ENCODE results near the gene MUC5AC. TPM values are rescaled to one million over a fixed set of nuclear protein-coding genes. Genes with fewer than 3 reads are reported as not detected.

MUC5AC gene
- total and polyA plus RNA-seq, 4 donors = 0.02 TPM; not detected in 3

DNA sequence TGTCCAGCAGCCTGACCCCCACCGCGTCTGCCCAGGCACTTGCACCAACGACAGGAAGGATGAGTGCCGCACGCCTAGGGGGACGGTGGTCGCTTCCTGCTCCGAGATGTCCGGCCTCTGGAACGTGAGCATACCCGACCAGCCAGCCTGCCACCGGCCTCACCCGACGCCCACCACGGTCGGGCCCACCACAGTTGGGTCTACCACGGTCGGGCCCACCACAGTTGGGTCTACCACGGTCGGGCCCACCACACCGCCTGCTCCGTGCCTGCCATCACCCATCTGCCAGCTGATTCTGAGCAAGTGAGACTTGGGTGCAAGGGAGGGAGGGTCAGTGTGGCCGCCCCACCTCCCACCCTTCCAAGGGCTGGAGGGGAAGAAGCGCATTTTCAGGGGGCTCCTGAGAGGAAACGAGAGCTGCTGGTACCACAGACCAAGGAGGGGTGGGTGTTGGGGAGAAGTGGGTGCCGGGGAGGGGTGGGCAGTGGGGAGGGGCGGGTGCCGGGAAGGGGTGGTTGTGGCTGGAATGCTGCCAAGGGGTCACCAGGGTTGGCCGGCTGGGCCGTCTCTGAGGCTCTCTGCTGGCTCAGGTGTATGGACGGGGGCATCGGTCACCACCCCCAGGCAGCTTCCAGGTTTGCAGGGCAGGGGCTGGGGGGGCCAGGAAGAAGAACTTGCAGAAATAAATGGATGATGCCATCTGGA, 37.4 kb downstream of the MUC5AC start:
- Histone ChIP-seq H3K4me1 (ENCODE audit: control insufficient read depth, insufficient read depth, low read length) (peaks cover 3% of the 10 kb centered on the region), H3K36me3 (ENCODE audit: control insufficient read depth, insufficient read depth, low read length) (no peaks in the 10 kb centered on the region), H3K9me3 (ENCODE audit: control insufficient read depth, insufficient read depth, low read length) (no peaks in the 10 kb centered on the region), H3K4me3 (ENCODE audit: low read depth, low read length) (no peak overlapping the region), H3K27me3 (ENCODE audit: control insufficient read depth, insufficient read depth, low read length) (no peaks in the 10 kb centered on the region), H3K27ac (ENCODE audit: low read depth, low read length) (no peak overlapping the region)
- whole genome bisulfite sequencing (ENCODE audit: insufficient coverage) = 92% methylated on average over 20 of the region's 32 CpGs
- DNase-seq (ENCODE audit: low read depth in 4 of 6, low spot score in 6 of 6) = no peak

DNA sequence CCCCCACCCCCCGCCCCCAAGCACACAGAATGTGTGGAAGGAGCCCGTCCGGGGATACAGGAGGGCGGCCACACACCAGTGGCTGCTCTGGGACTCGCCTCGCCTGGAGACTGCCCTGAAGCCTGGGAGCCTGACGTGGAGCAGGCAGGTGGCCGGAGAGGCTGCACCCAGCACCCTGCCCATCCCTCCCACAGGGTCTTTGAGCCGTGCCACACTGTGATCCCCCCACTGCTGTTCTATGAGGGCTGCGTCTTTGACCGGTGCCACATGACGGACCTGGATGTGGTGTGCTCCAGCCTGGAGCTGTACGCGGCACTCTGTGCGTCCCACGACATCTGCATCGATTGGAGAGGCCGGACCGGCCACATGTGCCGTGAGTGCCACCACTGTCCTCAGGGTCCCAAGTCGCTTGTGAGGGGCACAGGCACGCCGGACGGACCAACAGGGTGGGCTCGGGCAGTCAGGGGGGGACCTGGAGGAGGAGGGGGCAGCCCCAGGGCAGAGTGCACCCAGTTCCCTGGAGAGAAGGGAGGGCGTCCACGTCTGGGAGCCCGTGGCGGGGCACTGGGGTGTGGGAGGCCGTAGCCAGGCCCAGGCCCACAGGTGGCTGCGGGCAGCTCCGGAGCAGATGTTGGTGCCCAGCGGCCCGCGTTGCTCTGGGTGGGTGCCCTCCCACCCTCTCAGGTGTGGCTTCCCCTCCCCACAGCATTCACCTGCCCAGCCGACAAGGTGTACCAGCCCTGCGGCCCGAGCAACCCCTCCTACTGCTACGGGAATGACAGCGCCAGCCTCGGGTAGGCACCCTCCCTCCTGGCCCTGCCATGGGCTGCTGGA, 38.1 kb downstream of the MUC5AC start:
- no peak for DNase-seq (ENCODE audit: low read depth in 4 of 6, low spot score in 6 of 6)
- WGBS (ENCODE audit: insufficient coverage) = 90% methylated on average over 40 of the region's 41 CpGs
- H3K4me3 ChIP-seq (ENCODE audit: low read depth, low read length) = no peak overlapping the region
- no peaks in the 10 kb centered on the region for H3K9me3 ChIP-seq (ENCODE audit: control insufficient read depth, insufficient read depth, low read length)
- peaks cover 3% of the 10 kb centered on the region for H3K4me1 ChIP-seq (ENCODE audit: control insufficient read depth, insufficient read depth, low read length)
- no peak overlapping the region for H3K27ac ChIP-seq (ENCODE audit: low read depth, low read length)
- H3K36me3 ChIP-seq (ENCODE audit: control insufficient read depth, insufficient read depth, low read length) = no peaks in the 10 kb centered on the region
- H3K27me3 ChIP-seq (ENCODE audit: control insufficient read depth, insufficient read depth, low read length) = no peaks in the 10 kb centered on the region

DNA sequence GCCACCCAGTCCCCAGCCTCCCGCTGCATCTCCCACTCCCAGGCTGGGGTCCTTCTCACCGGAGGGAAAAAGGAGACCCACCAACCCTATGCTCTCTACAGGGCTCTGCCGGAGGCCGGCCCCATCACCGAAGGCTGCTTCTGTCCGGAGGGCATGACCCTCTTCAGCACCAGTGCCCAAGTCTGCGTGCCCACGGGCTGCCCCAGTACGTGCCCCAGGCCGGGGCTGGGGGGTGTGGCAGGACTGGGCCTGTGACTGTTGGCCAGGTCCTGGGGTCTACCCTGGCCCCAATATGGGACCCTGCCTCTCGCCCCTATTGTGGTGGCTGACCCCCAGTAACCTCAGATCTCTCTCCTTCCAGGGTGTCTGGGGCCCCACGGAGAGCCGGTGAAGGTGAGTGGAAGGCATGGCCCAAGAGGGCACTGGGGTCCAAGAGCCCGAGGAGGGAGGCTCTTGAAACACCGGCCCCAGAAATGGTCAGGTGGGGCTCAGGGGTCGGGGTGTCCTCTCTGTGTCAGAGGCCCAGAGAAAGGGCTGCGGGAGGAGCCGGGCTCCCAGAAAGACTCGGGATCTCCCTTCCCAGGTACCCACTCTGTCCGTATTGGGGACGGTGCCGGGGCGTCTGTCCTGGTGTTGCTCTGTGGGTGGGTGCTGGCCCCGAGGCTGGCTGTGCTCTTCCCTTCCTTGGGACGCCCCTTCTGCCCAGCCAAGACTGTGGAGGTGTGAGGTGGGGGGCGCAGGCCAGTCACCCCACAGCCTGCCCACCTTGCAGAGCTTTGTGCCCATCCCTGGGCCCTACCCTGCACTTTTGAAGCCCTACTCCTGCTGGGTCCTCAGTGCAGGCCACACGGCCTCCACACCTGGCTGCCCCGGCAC, 39.0 kb downstream of the MUC5AC start:
- no peak for DNase-seq (ENCODE audit: low read depth in 4 of 6, low spot score in 6 of 6)
- 81% methylated on average over 25 of the region's 28 CpGs for WGBS (ENCODE audit: insufficient coverage)
- Histone ChIP-seq H3K9me3 (ENCODE audit: control insufficient read depth, insufficient read depth, low read length) (no peaks in the 10 kb centered on the region), H3K4me1 (ENCODE audit: control insufficient read depth, insufficient read depth, low read length) (peaks cover 3% of the 10 kb centered on the region), H3K4me3 (ENCODE audit: low read depth, low read length) (no peak overlapping the region), H3K36me3 (ENCODE audit: control insufficient read depth, insufficient read depth, low read length) (no peaks in the 10 kb centered on the region), H3K27me3 (ENCODE audit: control insufficient read depth, insufficient read depth, low read length) (no peaks in the 10 kb centered on the region), H3K27ac (ENCODE audit: low read depth, low read length) (no peak overlapping the region)

DNA sequence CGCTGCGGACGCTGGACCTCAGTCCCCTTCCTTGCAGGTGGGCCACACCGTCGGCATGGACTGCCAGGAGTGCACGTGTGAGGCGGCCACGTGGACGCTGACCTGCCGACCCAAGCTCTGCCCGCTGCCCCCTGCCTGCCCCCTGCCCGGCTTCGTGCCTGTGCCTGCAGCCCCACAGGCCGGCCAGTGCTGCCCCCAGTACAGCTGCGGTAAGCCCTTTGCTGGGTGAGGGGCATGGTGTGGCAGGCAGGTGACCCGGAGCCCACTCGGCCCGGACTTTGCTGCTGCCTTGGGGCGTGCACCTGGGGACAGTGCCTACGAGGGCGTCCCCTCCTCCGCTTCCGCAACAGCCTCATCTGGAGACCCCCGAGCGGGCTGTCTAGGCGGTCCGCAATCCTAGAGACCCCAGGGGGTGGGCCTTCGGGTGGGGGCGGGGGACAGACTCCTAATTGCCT, 39.7 kb downstream of the MUC5AC start:
- no peaks in the 10 kb centered on the region for H3K9me3 ChIP-seq (ENCODE audit: control insufficient read depth, insufficient read depth, low read length)
- H3K4me1 ChIP-seq (ENCODE audit: control insufficient read depth, insufficient read depth, low read length) = peaks cover 3% of the 10 kb centered on the region
- H3K4me3 ChIP-seq (ENCODE audit: low read depth, low read length) = no peak overlapping the region
- 84% methylated on average over 26 of the region's 29 CpGs for WGBS (ENCODE audit: insufficient coverage)
- H3K27ac ChIP-seq (ENCODE audit: low read depth, low read length) = no peak overlapping the region
- no peak for DNase-seq (ENCODE audit: low read depth in 4 of 6, low spot score in 6 of 6)
- H3K27me3 ChIP-seq (ENCODE audit: control insufficient read depth, insufficient read depth, low read length) = no peaks in the 10 kb centered on the region
- no peaks in the 10 kb centered on the region for H3K36me3 ChIP-seq (ENCODE audit: control insufficient read depth, insufficient read depth, low read length)

DNA sequence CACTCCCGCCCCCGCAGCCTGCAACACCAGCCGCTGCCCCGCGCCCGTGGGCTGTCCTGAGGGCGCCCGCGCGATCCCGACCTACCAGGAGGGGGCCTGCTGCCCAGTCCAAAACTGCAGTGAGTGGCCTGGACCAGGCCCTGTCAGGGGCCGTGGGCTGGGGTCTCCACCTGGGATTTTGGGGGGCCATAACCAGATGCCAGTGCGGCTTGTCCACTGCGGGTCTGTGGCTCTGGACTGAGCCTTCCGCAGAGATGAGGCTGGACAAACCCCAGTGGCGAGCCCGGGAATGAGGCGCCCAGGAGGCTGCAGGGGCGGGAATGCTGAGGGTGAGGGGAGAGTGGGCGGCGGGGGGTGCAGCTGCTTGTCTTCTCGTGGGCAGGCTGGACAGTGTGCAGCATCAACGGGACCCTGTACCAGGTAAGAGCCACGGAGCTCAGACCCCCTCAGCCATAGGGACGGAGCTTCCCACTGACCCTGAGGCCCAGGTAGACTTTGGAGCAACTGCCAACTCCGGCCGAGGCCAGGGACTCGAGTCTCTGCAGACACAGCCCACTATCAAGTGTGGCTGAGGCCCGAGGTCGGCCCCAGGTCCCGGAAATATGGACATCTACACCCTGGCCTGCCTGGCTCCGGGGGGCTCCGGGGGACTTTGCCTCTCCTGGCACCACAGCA, 40.3 kb downstream of the MUC5AC start:
- no peak for DNase-seq (ENCODE audit: low read depth in 4 of 6, low spot score in 6 of 6)
- Histone ChIP-seq H3K4me1 (ENCODE audit: control insufficient read depth, insufficient read depth, low read length) (peaks cover 7% of the 10 kb centered on the region), H3K27me3 (ENCODE audit: control insufficient read depth, insufficient read depth, low read length) (no peaks in the 10 kb centered on the region), H3K9me3 (ENCODE audit: control insufficient read depth, insufficient read depth, low read length) (no peaks in the 10 kb centered on the region), H3K36me3 (ENCODE audit: control insufficient read depth, insufficient read depth, low read length) (no peaks in the 10 kb centered on the region), H3K27ac (ENCODE audit: low read depth, low read length) (no peak overlapping the region), H3K4me3 (ENCODE audit: low read depth, low read length) (no peak overlapping the region)
- WGBS (ENCODE audit: insufficient coverage) = 80% methylated on average over 33 of the region's 33 CpGs

DNA sequence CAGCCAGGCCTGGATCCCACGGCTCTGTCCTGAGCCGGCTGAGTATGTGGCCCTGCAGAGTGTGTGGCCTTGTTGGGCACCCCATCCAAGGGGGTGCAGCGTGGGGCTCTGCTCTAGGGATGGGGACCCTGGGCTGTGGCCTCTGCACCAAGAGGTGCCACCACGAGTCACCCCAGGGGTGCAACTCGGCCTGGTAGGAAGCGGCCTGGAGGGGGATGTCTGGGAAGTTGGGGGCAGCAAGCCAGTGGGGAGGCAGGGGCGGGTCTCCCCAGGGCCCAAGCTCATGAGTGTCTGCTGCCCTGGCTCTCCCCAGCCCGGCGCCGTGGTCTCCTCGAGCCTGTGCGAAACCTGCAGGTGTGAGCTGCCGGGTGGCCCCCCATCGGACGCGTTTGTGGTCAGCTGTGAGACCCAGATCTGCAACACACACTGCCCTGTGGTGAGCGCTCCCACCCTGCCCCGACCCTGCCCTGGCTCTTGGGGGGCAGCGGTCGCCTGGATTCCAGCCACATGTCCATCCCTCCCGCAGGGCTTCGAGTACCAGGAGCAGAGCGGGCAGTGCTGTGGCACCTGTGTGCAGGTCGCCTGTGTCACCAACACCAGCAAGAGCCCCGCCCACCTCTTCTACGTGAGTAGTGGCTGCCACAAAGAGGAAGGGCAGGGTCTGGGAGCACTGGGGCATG, 40.9 kb downstream of the MUC5AC start:
- Histone ChIP-seq H3K27me3 (ENCODE audit: control insufficient read depth, insufficient read depth, low read length) (no peaks in the 10 kb centered on the region), H3K27ac (ENCODE audit: low read depth, low read length) (no peak overlapping the region), H3K36me3 (ENCODE audit: control insufficient read depth, insufficient read depth, low read length) (no peaks in the 10 kb centered on the region), H3K4me3 (ENCODE audit: low read depth, low read length) (no peak overlapping the region), H3K4me1 (ENCODE audit: control insufficient read depth, insufficient read depth, low read length) (peaks cover 13% of the 10 kb centered on the region), H3K9me3 (ENCODE audit: control insufficient read depth, insufficient read depth, low read length) (no peaks in the 10 kb centered on the region)
- WGBS (ENCODE audit: insufficient coverage) = 88% methylated on average over 26 of the region's 26 CpGs
- no peak for DNase-seq (ENCODE audit: low read depth in 4 of 6, low spot score in 6 of 6)

DNA sequence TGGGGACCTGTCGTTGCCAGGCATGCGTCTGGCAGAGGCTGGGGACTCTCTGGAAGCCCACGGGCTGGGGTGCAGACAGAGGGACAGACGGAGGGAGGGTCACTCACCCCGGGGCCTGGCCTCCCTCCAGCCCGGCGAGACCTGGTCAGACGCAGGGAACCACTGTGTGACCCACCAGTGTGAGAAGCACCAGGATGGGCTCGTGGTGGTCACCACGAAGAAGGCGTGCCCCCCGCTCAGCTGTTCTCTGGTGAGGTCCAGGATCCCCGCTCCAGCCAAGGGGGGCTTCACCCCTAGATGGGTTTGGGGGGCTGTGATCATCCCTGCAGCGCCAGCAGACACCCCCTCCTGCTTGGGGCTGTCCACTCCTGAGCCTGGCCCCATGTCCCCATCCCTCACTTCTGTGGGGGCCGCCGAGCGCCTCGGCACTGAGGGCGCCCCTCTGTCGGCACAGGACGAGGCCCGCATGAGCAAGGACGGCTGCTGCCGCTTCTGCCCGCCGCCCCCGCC, 41.5 kb downstream of the MUC5AC start:
- Histone ChIP-seq H3K9me3 (ENCODE audit: control insufficient read depth, insufficient read depth, low read length) (no peaks in the 10 kb centered on the region), H3K27me3 (ENCODE audit: control insufficient read depth, insufficient read depth, low read length) (no peaks in the 10 kb centered on the region), H3K4me3 (ENCODE audit: low read depth, low read length) (no peak overlapping the region), H3K36me3 (ENCODE audit: control insufficient read depth, insufficient read depth, low read length) (no peaks in the 10 kb centered on the region), H3K27ac (ENCODE audit: low read depth, low read length) (no peak overlapping the region), H3K4me1 (ENCODE audit: control insufficient read depth, insufficient read depth, low read length) (peaks cover 13% of the 10 kb centered on the region)
- 74% methylated on average over 27 of the region's 27 CpGs for WGBS (ENCODE audit: insufficient coverage)
- DNase-seq (ENCODE audit: low read depth in 4 of 6, low spot score in 6 of 6) = no peak

DNA sequence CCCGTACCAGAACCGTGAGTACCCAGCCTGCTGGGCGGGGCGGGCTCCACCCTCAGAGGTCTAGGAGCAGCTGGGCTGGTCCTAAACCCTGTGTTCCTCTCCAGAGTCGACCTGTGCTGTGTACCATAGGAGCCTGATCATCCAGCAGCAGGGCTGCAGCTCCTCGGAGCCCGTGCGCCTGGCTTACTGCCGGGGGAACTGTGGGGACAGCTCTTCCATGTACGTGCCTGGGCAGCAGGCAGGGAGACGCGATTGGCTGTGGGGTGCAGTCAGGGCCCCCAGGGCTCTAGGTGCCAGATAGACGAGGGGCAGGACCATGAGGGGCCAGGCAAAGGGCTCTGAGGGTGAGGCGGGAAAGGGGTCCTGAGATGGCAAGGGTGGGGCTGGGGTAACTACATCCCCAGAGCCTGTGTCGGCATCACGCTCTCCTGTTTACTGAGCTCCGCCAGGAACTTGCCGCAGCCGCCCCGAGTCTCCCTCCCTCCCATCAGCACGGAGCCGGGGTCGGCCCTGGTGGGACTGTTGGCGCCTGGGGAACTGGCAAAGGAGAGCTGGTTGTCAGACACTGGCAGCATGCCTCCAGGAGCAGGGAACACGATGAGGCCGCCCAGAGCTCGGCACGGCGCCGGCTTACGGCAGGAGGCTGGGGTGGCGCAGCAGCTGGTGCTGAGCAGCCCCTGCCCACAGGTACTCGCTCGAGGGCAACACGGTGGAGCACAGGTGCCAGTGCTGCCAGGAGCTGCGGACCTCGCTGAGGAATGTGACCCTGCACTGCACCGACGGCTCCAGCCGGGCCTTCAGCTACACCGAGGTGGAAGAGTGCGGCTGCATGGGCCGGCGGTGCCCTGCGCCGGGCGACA, 42.2 kb downstream of the MUC5AC start:
- Histone ChIP-seq H3K4me3 (ENCODE audit: low read depth, low read length) (no peak overlapping the region), H3K27ac (ENCODE audit: low read depth, low read length) (no peak overlapping the region), H3K4me1 (ENCODE audit: control insufficient read depth, insufficient read depth, low read length) (peaks cover 13% of the 10 kb centered on the region), H3K27me3 (ENCODE audit: control insufficient read depth, insufficient read depth, low read length) (no peaks in the 10 kb centered on the region), H3K9me3 (ENCODE audit: control insufficient read depth, insufficient read depth, low read length) (no peaks in the 10 kb centered on the region), H3K36me3 (ENCODE audit: control insufficient read depth, insufficient read depth, low read length) (no peaks in the 10 kb centered on the region)
- DNase-seq (ENCODE audit: low read depth in 4 of 6, low spot score in 6 of 6) = peak in 1 of 6 donors; percentile 35
- WGBS (ENCODE audit: insufficient coverage) = 72% methylated on average over 47 of the region's 47 CpGs
